ENCODE measurements around the gene TJP2. TPM values are rescaled to one million over a fixed set of nuclear protein-coding genes. Genes with fewer than 3 reads are reported as not detected.
A peak's percentile ranks its signal among the peaks of the same experiment; 100 is the strongest.

The TJP2 gene
- total RNA-seq, 1 experiment from 2014 or later: 84.6 TPM

DNA sequence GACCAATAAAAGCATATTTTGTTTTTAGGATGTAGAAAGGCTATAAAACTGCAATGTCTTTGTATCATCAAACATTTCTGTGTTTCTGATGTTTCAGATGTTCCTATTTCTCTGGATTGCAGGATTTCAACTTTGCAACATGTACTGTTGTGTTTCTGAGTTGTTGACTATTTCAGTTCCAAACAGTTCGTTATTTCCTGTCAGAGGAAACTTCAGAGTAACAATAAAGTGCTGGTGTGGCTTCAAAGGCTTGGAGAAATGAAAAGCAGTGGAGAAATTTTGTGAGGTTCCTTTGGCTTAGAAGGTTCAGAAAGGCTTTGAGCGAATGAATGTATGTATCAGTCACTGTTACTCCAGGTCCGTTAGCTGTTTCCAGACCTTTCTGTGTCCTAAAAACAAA lies 17.2 kb downstream of the TJP2 start:
- DNase-seq (ENCODE audit: low spot score): no peak

DNA sequence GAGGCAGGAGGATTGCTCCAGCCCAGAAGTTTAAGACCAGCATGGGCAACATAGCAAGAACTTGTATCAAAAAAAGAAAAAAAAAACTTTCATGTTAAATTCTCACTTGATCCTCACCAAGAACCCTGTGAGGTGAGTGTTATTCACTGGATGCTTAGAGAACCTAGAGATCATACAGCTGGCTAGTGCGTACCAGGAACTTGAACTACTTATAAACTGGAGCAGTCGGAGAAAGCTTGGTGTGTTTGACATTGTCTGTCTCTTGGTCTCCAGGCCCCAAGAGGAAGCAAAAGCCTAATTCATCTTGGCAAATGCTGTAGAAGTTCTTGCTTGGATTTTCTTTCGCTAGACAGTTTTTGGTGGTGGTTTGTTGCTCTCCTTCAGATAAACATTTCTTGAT lies 18.1 kb downstream of the TJP2 start:
- DNase-seq (ENCODE audit: low spot score): no peak

DNA sequence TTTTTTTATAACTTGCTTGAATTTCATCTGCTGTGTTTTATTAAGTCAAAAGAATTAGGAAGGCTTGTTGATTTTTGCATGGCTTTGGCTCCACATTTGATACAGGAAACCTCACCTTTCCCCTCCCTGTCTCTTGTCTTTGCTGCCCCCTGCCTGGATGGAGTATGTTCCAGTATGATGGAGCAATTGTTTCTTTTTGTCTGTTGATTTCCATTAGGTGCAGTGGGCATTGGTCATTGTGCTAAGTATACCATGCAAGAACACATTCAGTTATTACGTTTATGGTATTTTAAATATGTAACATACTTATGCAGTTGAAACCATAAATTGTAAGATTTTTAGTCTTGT lies 19.6 kb downstream of the TJP2 start:
- no peak for DNase-seq (ENCODE audit: low spot score)

DNA sequence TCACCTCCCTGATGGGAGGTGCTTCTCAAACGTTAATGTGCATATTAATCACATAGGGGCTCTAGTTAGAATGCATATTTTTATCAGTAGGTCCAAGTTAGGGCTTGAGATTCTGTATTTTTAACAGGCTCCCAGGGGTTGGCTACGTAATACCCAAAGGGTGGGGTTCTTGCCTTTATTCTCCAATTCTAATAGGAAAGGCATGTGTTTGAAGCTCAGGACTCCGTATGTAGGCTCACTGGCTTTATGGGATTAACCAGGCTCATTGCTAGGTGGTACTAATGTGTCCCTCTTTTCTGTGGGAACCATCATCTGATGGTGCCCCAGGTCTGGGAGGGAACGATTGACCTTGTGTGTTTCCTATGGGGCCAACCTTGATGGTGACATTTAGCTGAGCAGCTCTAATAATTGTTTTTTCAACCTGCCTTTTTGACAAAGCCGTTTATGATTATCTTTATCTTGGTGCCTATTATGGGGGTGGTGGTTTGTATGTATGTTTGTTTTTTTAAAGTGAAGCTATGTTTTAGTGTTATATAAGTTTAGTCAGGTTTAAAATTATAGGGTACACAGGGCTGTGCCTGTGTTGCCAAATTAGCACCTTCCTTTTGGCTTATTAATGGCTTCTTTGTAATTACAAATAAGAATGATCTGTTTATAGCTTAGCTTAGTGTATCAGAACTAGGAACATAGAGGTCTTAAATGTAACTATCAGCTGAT lies 20.8 kb downstream of the TJP2 start:
- DNase-seq (ENCODE audit: low spot score): no peak

DNA sequence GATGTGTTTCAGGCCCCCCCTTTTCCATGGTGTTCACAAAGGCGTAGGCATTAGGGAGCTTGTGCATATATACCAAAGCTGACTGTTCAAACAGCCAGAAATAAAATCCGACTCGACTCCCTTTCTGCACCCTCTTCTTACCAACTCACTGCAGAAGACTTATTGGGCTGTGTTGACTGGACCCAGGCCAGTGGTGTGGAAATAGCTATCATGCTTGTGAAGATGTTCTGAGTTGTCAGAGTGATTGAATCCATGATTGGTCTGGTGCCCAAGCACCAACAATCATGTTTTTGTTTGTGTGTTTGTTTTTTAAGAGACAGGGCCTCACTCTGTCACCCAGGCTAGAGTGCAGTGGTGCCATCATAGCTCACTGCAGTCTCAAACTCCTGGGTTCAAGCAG lies 21.6 kb downstream of the TJP2 start:
- no peak for DNase-seq (ENCODE audit: low spot score)

DNA sequence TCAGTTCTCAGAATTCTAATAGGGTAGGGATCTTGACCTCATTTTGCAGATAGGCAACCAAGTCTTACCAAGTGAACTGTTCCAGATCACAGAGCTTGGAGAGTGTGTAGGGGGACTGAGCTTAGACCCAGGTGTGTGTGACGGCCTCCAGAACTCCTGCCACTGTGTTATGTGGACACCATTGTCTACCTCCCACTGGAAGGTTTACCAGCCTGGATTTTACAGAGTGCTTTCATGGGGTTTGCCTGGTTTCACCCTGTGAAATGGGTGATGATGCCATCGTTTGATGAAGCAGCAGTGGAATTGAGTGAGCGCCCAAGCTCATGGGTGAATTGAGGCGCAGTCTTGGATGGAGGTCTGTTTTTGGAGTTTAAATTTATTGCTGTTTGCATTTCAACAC lies 23.6 kb downstream of the TJP2 start:
- DNase-seq (ENCODE audit: low spot score): no peak

DNA sequence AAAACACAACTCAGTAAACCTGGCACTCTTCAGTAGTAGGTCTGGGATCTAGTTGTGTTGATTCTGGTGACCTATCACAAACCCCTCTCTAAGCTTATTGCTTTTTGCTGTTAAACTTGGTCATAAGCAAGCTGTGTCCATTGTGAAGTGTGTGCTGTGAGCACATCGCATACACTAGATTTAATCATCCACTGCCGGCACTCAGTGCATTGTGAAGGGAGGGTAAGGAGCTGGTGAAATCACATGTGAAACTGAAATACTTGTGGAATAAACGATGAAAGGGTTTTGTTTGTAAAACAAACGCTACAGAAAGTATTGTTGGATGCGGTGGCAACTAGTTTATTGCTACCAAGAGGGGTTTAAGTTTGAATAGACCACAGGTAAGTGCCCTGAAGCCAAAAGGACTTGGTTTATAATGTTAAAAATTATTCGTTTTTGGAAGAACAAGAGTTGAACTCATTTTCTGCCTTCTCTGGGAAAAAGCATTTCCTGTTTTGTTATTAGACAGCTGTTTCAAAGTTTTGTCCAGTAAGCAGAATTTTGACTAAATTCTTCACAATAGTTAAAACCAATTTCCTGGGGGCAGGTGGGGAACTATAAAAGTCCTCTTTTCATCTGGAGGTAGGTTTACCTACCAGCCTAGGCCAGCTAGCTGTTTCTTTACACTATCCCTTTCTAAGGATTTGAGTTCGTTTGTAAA lies 24.6 kb downstream of the TJP2 start:
- DNase-seq (ENCODE audit: low spot score): no peak

DNA sequence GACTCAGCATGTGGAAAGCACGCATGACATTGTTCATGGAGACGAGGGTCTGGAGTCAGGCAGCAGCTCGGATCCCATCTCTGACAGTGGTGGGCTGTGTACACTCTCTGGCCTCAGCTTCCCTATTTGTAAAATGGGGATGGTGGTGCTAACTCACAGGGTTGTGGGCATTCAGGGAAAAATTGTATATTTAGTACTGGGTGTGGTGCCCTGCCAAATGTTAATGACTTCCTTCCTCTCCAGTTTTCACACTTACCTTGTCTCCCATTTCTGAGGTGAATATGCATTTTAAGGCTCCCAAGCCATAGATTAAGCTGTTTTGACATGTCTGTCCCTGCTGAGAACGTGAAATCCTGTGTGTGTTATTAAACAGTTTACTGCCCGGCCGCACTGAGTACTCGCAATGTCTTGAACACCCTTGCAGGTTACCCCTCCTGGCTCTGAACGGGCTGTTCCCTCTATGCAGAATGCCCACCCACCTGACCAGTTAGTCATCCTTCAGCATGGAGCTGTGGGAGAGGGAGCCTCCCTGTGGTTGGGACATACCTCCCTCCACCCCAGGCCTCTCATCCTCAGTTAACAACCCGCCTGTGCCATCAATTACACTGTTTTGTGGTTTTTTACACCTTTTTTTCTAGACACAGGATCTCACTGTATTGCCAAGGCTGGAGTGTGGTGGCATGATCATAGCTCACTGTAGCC lies 25.8 kb downstream of the TJP2 start:
- peak; percentile 84 for DNase-seq (ENCODE audit: low spot score)

DNA sequence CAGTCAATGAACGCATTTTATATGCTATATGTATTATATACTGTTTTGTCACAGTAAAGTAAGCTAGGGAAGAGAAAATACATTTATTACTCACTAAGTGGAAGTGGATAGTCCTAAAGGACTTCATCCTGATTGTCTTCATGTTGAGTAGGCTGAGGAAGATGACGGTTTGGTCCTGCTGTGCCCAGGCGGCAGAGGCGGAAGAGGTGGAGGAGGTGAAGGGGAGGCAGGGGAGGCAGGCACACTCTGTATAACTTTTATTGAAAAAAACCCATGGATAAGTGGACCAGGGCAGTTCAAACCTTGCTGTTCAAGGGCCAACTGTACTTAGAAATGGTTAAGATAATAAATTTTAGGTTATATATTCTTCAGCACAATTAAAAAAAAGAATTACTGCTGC lies 28.5 kb downstream of the TJP2 start:
- DNase-seq (ENCODE audit: low spot score): no peak

DNA sequence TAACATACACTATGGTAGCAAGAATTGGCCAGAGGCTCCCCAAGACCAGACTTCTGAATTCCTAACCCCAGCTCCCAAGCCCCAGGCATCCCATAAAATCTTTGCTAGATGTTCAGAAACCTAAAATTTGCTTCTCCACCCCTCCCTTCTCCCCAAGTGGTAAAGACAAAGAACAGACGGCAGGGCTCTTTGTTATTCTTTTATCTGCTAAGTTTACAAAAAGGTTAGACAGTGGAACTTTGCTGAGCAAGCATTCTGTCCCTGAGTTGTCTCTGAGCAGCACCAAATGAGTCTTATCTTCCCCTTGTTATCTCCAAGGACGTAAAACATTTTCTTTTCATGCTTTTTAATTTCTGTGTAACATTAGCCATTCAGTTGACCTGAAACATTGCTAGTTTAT lies 30.2 kb downstream of the TJP2 start:
- DNase-seq (ENCODE audit: low spot score): no peak

DNA sequence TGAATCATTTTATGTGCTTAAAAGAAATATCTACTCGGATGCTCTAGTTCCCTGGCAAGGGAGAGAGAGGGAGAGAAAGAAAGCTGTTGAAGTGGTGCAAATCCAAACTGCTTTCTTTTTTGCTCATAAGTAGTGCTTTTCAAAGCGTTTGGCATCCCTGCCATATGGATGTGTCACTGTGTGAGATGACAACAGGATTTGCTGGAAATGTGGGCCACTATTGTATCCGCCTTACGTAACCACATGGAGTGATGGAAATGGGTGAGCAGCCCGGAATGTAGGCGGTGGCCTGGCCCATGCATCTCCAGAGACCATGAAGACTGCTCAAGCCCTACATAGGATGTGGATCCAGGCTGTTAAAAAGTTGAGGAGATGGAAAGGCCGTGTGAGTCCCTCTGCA lies 30.8 kb downstream of the TJP2 start:
- DNase-seq (ENCODE audit: low spot score): no peak

DNA sequence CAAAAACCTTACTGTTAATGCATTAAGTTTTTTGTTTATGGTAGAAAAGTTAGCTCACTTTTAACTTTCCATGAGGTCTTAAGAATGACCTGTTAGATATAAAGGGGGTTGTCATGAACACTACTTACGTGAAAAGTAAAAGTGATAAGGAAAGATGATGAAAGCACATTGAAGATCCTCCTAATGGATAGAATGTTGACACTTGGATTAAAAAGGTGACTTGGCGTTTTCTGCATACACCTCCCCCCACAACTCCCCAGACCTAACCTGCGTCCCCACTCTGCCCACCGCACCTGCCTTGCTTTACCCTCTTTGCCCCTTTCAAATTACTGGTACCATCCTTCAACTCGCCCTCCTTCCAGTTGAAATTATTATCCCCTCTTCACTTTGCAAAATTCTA lies 32.0 kb downstream of the TJP2 start:
- DNase-seq (ENCODE audit: low spot score): no peak

DNA sequence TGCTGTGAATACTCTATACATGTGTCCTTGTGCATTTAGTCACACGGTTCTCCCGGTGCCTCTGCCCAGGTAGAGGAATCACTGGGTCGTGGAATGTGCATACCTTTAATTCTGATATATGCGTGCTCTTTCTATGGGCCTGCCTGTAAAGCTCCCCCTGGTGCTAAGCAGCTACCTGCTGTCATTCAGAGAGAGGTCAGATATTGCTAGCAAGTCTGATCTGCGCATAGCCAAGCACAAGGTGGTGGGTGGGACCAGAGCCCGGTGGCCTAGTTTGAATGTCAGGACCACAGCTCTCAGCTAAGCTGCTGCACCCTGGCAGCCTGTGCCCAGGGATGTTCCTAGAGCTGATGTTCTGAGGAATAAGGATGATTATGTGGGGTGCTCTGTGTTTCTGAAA lies 33.4 kb downstream of the TJP2 start:
- no peak for DNase-seq (ENCODE audit: low spot score)

DNA sequence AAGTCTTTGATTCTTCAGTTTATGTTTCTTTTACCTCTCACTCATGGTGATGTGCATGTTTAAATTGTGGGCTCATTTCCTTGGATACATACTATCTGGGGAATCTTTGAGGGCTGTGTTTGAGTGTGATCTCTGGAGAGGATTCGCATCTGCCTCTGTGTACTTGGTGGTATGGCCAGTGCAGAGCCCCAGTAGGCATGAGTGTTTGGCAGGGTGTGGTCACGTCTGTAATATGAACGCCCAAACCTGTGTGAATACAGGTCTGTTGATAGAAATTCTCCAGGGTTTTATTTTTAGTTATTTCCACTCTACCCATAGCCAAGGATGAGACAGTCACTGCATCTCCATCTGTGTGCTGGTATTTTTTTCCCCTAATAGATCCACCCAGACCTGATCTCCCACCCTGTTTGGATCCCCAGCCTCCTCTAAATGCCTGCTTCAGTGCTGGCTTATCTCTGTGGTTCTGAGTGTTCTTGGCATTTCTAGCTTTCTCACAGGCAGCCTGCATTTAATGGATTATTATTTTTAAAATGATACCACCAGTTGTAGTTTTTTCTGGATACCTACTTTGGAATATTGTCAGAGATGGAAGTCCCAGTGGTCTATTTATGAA lies 37.5 kb downstream of the TJP2 start:
- DNase-seq (ENCODE audit: low spot score): no peak

DNA sequence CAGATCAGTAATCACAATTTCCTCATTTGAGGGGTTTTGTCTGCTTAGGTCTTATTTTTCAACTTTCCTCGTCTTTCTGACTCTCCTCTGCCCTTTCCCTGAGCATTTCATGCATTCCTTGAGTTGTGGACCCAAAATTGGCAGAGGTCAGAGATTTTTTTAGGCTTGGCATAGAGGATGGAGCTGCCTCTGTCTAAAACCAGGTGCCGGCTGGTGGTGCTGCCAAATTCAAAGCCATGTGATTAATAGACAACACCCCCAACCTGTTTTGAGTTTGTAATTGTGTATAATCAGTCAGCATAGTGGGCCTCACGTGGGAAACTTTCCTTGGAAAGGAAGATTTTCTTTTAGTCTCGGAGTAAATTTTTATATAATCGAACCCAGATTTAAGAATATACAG lies 39.6 kb downstream of the TJP2 start:
- DNase-seq (ENCODE audit: low spot score): no peak

DNA sequence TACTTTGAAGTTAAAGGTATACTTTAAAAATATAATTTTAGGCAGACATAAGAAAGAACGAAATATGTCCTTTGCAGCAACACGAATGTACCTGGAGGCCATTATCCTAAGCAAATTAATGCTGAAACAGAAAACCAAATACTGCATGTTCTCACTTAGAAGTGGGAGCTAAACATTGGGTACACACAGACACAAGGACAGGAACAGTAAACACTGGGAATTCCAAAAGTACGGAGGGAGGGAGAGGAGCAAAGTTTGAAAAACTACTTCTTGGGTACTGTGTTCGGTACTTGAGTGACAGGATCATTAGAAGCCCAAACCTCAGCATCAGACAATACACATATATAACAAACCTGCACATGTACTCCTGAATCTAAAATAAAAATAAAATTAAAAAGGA lies 40.9 kb downstream of the TJP2 start:
- DNase-seq (ENCODE audit: low spot score): no peak

DNA sequence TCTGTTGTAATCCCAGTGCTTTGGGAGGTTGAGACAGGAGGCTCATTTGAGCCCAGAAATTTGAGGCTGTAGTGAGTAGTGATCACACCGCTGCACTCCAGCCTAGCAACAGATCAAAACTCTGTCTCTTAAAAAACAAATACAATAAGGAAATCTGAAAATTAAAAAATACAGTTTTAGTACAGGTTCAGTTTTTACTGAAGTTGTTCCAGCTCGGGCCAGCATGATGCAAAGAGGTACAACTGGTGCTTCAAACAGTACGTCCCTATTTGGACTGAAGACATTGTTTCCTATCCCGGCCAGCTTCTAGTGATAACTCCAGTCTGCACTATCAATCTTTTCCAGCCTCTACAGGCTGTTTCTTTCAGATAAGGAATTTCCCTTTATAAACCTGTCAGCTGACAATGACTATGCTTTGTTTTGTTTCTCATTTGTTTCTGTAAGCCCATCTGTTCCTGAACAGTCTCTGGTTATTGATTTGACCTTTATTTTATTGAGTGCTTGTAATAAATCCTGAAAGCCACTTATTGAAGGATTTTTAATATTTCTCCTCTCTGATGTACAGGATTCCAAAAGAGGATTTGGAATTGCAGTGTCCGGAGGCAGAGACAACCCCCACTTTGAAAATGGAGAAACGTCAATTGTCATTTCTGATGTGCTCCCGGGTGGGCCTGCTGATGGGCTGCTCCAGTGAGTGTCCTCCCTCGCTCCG lies 41.9 kb downstream of the TJP2 start:
- peak; percentile 8 for DNase-seq (ENCODE audit: low spot score)

DNA sequence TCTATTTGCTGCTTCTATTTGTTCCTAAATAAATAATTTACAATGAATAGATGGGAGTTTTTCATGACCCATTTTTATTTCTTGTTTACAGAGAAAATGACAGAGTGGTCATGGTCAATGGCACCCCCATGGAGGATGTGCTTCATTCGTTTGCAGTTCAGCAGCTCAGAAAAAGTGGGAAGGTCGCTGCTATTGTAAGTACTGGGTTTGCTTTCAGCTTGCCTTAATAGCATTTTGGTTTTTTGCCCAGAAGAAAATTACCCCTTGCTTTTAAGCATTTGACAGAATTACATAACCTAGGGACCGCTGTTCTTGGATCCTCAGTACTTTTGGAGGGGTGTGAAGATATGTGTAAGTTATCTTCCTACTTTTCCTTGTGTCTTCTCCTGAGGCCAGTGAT lies 44.1 kb downstream of the TJP2 start:
- no peak for DNase-seq (ENCODE audit: low spot score)

DNA sequence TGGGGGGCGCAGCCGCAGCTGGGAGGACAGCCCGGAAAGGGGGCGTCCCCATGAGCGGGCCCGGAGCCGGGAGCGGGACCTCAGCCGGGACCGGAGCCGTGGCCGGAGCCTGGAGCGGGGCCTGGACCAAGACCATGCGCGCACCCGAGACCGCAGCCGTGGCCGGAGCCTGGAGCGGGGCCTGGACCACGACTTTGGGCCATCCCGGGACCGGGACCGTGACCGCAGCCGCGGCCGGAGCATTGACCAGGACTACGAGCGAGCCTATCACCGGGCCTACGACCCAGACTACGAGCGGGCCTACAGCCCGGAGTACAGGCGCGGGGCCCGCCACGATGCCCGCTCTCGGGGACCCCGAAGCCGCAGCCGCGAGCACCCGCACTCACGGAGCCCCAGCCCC lies 47.0 kb downstream of the TJP2 start:
- DNase-seq (ENCODE audit: low spot score): no peak

DNA sequence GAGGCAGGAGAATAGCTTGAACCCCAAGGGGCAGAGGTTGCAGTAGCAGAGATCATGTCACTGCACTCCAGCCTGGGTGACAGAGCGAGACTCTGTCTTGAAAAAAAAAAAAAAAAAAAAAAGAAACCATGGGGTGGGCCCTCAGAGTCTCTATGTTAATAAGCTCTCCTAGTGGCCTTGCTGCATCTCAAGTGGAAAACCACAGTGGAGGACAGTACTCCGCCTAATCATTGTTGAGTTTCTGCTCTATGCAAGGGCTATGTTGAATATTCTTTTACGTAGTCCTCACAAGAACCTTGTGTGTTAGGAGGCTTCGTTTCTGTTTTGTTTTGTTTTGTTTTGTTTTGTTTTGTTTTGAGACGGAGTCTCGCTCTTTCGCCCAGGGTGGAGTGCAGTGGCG lies 48.9 kb downstream of the TJP2 start:
- no peak for DNase-seq (ENCODE audit: low spot score)

DNA sequence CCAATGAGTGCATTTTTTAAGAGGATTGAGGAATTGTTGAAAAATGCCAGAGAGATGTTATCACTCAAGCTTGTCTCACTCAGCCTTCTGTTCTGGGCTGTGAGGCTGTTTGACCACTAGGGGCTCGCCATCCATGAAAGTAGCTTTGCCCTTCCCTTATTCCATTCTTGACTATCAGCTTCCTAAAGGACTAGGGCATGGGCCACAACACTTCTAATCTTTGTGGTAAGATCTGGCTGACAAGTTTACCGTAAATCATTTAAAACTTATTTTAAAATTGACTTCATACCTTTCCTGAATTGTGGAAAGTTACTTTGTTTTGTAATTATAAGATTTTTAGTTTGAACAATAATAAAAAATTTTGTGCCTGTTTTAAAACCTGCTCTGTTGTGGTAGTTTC lies 49.5 kb downstream of the TJP2 start:
- peak; percentile 83 for DNase-seq (ENCODE audit: low spot score)

DNA sequence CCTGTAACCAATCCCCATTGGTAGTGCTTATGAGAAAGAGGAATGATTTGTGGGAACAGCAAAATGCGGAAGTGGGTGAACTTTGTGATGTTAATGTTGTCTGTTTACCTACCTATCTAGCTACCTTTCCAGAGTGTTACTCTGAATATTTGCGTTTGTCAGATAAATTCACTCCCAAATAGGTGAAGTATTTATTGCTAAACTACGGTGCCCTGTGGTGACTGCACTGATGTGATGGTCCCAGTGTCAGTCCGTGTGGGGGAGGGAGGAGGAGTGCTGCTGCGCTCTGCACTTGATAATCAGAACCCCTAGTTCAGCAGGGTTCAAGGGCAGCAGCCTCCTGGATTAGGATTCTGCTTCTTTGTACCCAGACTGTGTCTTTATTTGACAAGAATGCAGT lies 55.3 kb downstream of the TJP2 start:
- DNase-seq (ENCODE audit: low spot score): no peak
